Vagina (tissue), 2 donors: Measurements from ENCODE around the gene SLAMF7.

Source experiments
- POLR2A ChIP-seq, 2 donors: fragments of 450-650 bp; IDR thresholded peaks; one replicate each; pipeline ENCODE4 v1.6.1; 2017; ENCODE audit warnings: antibody characterized with exemption in 2 of 2, mild to moderate bottlenecking in 2 of 2, moderate library complexity in 2 of 2
- TF ChIP-seq, protein P1 (sequence below), 3 experiments: fragments of 450-650 bp in 2 of 3; fragments of 200-600 bp in 1 of 3; sonication (generic) in 1 of 3; IDR thresholded peaks; one replicate each; pipeline ENCODE4 v1.5.1; 2017 to 2019; ENCODE audit warnings: antibody characterized with exemption in 3 of 3, mild to moderate bottlenecking in 2 of 3, moderate library complexity in 2 of 3

DNA sequence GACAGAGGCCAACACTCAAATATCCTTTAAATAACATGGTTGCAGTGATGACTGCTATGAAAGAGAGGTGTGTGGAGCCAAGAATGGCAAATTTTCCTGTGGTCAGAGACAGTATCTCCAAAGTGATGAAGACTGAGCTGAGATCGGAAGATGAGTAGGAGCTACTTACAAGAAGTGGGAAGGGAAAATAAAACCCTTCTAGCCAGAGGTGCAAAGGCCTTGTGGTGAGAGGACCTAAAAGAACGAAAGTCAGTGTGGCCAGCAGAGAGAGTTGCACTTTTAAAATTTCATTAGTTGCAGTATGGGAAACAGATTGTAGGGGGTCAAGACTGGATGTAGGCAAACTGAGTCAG, 17.8 kb downstream of the SLAMF7 start:
- TF ChIP-seq, protein P1, sequence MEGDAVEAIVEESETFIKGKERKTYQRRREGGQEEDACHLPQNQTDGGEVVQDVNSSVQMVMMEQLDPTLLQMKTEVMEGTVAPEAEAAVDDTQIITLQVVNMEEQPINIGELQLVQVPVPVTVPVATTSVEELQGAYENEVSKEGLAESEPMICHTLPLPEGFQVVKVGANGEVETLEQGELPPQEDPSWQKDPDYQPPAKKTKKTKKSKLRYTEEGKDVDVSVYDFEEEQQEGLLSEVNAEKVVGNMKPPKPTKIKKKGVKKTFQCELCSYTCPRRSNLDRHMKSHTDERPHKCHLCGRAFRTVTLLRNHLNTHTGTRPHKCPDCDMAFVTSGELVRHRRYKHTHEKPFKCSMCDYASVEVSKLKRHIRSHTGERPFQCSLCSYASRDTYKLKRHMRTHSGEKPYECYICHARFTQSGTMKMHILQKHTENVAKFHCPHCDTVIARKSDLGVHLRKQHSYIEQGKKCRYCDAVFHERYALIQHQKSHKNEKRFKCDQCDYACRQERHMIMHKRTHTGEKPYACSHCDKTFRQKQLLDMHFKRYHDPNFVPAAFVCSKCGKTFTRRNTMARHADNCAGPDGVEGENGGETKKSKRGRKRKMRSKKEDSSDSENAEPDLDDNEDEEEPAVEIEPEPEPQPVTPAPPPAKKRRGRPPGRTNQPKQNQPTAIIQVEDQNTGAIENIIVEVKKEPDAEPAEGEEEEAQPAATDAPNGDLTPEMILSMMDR (IDR thresholded peaks at IDR 0.05) = no peak
- no peak for TF ChIP-seq POLR2A (IDR thresholded peaks at IDR 0.05)
